Endothelial cell of umbilical vein (primary cell): ENCODE data around the gene MS4A14.

Source experiments
- POLR2A ChIP-seq: IDR thresholded peaks from 2 replicates; pipeline ENCODE4 v1.6.1; 2012; ENCODE audit warnings: low read depth, mild to moderate bottlenecking, control low read depth, low read length
- POLR2AphosphoS5 ChIP-seq: IDR thresholded peaks from 2 replicates; pipeline ENCODE4 v1.6.1; 2012; ENCODE audit warnings: low read depth, mild to moderate bottlenecking, control low read depth, low read length, moderate library complexity; ENCODE audit not compliant: insufficient read depth
- TF ChIP-seq, protein P1 (sequence below), 2 donors: IDR thresholded peaks; 1 replicate in 1 of 2; 2 replicates in 1 of 2; pipeline ENCODE4 v1.5.1; 2011; ENCODE audit warnings: low read length in 2 of 2, mild to moderate bottlenecking in 2 of 2, moderate library complexity in 2 of 2, control low read depth in 1 of 2, inconsistent platforms in 1 of 2, low read depth in 1 of 2; ENCODE audit not compliant: insufficient read depth in 1 of 2; ENCODE audit errors: extremely low read depth in 1 of 2

DNA sequence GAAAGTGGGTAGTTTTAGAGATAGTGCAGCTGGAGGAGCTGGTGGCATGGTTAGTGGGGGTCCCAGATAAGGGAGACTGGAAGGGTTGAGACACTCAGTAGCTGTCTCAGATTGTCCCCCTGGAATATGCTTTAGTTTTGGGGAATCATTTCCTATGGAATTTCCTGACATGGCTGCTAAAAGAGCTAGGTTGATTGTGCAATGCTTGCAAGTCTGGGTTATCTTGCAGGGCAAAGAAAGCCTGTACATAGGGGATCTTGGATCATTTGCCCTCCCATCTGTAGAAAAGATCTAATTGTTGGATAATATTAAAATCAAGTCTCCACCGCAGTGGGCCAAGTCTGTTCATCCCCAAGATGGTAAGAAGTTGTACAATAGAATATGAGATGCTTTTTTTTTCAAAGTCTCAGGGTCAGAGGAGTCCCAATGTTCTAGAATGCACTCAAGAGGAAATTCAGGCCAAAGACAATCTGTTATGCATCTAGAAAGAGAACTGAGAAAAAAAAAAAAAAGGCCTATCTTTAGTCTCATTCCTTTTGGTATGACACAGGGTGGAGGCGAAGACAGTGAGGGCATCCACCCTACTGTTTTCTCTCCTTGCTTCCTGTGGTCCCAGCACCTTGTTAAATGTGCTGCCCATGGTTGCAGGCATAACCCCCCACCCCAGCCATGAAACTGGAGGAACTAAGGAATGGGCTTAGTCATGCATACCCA is 49.0 kb upstream of the MS4A14 start:
- TF ChIP-seq, protein P1, sequence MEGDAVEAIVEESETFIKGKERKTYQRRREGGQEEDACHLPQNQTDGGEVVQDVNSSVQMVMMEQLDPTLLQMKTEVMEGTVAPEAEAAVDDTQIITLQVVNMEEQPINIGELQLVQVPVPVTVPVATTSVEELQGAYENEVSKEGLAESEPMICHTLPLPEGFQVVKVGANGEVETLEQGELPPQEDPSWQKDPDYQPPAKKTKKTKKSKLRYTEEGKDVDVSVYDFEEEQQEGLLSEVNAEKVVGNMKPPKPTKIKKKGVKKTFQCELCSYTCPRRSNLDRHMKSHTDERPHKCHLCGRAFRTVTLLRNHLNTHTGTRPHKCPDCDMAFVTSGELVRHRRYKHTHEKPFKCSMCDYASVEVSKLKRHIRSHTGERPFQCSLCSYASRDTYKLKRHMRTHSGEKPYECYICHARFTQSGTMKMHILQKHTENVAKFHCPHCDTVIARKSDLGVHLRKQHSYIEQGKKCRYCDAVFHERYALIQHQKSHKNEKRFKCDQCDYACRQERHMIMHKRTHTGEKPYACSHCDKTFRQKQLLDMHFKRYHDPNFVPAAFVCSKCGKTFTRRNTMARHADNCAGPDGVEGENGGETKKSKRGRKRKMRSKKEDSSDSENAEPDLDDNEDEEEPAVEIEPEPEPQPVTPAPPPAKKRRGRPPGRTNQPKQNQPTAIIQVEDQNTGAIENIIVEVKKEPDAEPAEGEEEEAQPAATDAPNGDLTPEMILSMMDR (IDR thresholded peaks at IDR 0.05; ENCODE audit: extremely low read depth in 1 of 2, insufficient read depth in 1 of 2, low read depth in 1 of 2, low read length in 2 of 2) = no peak
- TF ChIP-seq POLR2A (no peak), POLR2AphosphoS5 (no peak)
